Endothelial cell (in vitro differentiated cells): ENCODE measurements around the gene RASL10A. TPM values are rescaled to one million over a fixed set of nuclear protein-coding genes. Genes with fewer than 3 reads are reported as not detected.

Source experiments
- DNase-seq: peaks from one replicate; pipeline ENCODE4 v3.0.0; 2021; ENCODE audit warnings: low spot score
- H3K27ac Mint-ChIP-seq: one replicate; pipeline ENCODE4 v1.8.0; 2021; ENCODE audit warnings: mixed read lengths, inconsistent platforms; ENCODE audit not compliant: unreplicated experiment
- H3K27me3 Mint-ChIP-seq: one replicate; pipeline ENCODE4 v1.8.0; 2021; ENCODE audit warnings: mild to moderate bottlenecking, moderate library complexity, mixed read lengths, inconsistent platforms; ENCODE audit not compliant: unreplicated experiment
- H3K36me3 Mint-ChIP-seq: one replicate; pipeline ENCODE4 v1.8.0; 2021; ENCODE audit warnings: mild to moderate bottlenecking, low read depth, mixed read lengths, inconsistent platforms; ENCODE audit not compliant: unreplicated experiment
- H3K4me1 Mint-ChIP-seq: one replicate; pipeline ENCODE4 v1.8.0; 2021; ENCODE audit warnings: mild to moderate bottlenecking, mixed read lengths, inconsistent platforms; ENCODE audit not compliant: unreplicated experiment
- H3K4me3 Mint-ChIP-seq: one replicate; pipeline ENCODE4 v1.8.0; 2021; ENCODE audit warnings: mild to moderate bottlenecking, mixed read lengths, inconsistent platforms; ENCODE audit not compliant: unreplicated experiment
- H3K9me3 Mint-ChIP-seq: one replicate; pipeline ENCODE4 v1.8.0; 2021; ENCODE audit warnings: mixed read lengths, inconsistent platforms; ENCODE audit not compliant: unreplicated experiment
- CTCF ChIP-seq: fragments of 200-600 bp; sonication (generic); IDR thresholded peaks from one replicate; pipeline ENCODE4 v1.5.0; 2021; ENCODE audit warnings: antibody characterized with exemption; ENCODE audit not compliant: unreplicated experiment
- total RNA-seq: library from RNA; stranded (reverse); fragmentation: NEBNext Ultra II Directional; extraction: Animal tissue kit (Norgen Biotek cat#: 25700); gene quantifications from one replicate; pipeline ENCODE4 v1.2.1, GENCODE V29; 2021; ENCODE audit not compliant: unreplicated experiment

RASL10A gene
- total RNA-seq, 1 donor from 2014 or later = 30.1 TPM

GRCh38 chr22:29272624-29273023 is 42.9 kb downstream of the RASL10A start:
- Mint-ChIP-seq H3K4me3 (no peak overlapping the region), H3K36me3 (peaks cover 42% of the 10 kb centered on the region), H3K27me3 (peaks cover 13% of the 10 kb centered on the region), H3K27ac (no peak overlapping the region), H3K9me3 (no peaks in the 10 kb centered on the region), H3K4me1 (peaks cover 35% of the 10 kb centered on the region)
- TF ChIP-seq CTCF = no peak
- DNase-seq = no peak

DNA sequence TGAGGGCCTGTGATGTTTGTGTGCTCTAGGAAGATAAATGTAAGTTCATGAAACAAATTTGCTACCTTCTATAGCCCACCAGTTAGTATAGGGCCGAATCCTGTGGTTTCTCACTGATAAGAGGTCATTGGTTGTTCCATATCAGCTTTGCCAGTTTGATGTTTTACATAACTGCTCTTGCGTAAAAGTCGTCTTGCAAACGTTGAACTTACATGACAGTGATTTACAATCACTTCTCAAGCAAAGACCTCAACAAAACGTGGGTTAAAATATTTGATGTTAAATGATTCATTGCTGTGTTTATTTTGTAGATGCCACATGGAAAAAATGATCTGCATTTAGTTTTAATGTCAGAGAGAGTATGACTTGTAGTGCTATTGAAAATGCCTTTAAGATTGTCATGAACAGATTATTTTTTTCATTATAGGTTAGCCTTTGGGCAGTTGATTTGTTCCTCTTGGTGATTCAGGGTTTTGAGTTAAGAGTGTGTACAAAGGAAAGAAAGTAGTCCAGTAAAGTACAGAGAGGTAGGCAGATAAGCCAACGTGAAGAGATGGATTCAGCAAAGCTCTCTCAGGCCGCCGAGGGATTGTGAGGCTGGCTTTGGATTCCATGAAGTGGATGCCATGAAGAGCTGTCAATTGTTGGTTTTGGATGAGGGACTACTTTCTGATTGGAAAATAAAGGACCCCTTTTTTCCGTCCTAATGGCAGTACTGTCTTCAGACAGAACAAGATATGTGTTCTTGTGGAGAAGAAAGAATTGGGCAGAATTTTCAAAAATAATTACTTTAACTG is 44.8 kb downstream of the RASL10A start:
- Mint-ChIP-seq H3K9me3 (no peaks in the 10 kb centered on the region), H3K4me3 (peak overlapping the region; percentile 98), H3K4me1 (peaks cover 49% of the 10 kb centered on the region), H3K27me3 (peaks cover 17% of the 10 kb centered on the region), H3K36me3 (peaks cover 43% of the 10 kb centered on the region), H3K27ac (peak overlapping the region; percentile 9)
- DNase-seq = no peak
- TF ChIP-seq CTCF = no peak

DNA sequence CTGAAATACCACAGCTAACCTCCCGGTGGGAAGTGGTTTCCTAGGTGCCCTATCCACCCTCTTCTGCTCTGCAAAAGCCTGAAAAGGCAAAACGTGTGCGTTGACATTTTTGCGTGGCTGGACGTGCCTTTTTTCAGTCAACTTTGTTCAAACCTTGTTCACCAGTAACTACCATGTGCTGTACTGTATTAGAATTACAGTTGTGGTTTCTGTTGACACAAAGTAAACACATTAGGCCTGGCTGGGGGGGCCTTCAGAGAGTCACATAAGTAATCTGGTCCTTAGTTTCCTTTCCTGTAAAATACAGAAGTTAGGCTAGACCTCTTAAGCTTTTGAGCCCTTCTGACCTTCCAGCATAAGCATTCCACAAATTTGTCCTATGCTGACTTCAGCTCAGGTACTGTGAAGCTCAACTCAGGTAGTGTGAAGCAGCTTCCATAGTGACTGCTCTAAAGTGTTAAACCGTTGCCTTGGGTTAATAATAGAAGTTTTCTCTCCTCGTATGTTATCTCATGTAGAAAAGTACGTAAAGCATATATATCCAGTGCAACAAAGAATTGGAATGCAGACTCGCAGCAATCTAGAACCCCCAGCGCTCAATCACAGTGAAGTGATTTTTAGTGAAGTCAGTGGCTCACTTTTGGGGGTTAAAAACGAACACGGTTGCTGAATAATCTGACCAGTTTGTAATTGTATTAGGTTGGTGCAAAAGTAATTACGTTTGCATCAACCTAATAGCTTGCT is 45.6 kb downstream of the RASL10A start:
- no peak for DNase-seq
- Mint-ChIP-seq H3K27me3 (peaks cover 17% of the 10 kb centered on the region), H3K9me3 (no peaks in the 10 kb centered on the region), H3K4me3 (peak overlapping the region; percentile 98), H3K4me1 (peaks cover 49% of the 10 kb centered on the region), H3K36me3 (peaks cover 43% of the 10 kb centered on the region), H3K27ac (peak overlapping the region; percentile 95)
- no peak for TF ChIP-seq CTCF

GRCh38 chr22:29269230-29269604 is 46.3 kb downstream of the RASL10A start:
- no peak for DNase-seq
- Mint-ChIP-seq H3K27me3 (peaks cover 17% of the 10 kb centered on the region), H3K36me3 (peaks cover 43% of the 10 kb centered on the region), H3K9me3 (no peaks in the 10 kb centered on the region), H3K4me1 (peaks cover 49% of the 10 kb centered on the region), H3K4me3 (peak overlapping the region; percentile 98), H3K27ac (peak overlapping the region; percentile 95)
- no peak for TF ChIP-seq CTCF
